ENCODE results near the gene NAIF1.

Gene NAIF1

DNA sequence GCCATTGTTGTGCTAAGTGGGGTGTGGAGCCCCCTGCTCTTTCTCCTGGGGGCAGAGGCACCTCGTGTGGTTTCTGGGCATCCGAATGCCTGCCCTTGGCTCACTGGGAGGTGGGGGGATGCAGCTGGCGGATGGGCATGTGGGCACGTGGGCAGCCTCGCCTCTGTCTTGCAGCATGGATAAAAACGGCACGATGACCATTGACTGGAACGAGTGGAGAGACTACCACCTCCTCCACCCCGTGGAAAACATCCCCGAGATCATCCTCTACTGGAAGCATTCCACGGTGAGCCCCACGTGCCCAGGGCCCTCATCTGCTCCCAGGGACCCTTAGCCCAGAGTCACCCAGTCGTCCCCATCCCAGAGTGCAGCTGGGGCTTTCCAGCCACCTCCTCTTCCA lies 35.1 kb upstream of the NAIF1 start:
- no peak for DNase-seq

DNA sequence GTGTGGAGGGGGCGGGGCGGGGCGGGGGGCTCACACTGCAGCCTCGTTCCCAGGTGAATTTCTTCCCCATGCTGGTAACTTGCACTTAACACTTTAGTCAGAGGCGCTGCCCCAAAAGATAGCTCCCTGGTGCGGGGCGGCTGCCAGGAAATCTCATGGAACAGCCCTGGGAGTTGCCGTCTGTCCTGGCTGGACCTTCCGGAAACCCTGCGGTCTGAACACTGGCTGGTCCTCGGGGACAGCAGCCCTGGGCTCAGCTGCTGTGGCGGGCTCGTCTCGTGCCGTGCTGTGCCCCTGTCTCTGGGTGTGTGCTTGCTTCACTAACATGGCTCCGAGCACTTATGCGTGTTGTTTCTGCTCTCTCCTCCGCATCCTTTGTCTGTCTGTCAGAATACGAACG lies 34.6 kb upstream of the NAIF1 start:
- no peak for DNase-seq

DNA sequence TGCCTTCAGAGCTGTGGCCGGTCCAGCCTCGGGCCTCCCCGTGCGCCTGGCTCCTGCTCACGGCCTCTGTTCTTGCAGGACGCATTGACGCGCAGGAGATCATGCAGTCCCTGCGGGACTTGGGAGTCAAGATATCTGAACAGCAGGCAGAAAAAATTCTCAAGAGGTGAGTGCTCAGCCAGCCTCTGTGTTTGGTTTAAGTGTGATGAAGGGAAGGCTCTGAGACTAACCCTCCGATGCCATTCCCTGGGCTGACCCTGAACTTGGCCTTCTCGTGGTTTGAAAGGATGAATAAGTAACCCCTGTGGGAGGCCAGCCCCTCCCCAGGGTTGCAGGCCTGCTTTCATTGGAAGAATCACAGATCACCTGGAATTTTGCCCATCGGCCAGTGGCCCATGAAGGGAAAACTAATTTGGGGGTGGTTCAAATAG lies 34.1 kb upstream of the NAIF1 start:
- DNase-seq = no peak

DNA sequence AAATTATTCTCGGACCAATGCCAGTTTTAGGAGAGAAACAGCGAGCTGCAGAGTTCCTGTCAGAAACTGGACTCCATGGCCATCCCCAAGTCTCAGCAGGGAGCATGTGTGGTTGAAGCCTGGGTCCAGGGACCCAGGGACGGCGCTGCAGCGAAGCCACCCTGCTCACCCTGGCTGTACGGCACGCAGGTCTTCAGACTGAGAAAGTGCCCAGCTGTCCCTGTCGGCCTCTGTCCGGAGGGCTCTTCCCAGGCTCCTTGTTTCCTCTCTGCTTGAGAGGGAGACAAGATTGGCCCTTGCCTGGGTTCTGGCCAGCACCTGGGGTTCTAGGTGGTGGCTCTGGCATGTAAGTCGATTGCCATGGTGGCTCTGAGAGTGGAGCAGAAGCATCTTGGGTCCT lies 33.5 kb upstream of the NAIF1 start:
- DNase-seq = no peak

DNA sequence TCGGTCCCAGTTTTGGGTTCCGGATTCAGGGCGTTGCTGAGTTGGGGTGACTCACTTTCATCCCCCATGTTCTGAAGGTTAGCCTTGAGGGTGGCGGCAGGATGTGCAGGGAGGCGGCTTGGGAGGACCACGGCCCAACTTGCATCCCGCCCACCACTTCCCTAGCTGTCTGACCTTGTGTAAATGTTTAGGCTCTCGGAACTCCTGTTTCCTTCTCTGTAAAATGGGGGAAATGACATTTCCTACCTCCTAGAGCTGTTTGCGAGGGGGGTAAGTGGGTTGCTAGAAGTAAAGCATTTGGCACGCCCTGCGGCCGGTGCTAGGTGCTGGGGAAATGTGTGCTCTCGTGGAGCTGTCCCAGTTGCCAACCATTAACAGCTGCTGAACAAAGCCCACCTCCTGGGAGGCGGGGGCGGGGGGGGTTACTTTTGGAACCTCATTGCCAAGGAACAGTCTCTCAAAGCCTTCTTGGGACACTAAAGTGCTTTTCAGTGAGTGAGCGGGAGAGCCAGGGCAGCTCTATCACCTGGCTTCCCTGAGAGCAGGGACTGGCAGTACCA lies 32.9 kb upstream of the NAIF1 start:
- no peak for DNase-seq

DNA sequence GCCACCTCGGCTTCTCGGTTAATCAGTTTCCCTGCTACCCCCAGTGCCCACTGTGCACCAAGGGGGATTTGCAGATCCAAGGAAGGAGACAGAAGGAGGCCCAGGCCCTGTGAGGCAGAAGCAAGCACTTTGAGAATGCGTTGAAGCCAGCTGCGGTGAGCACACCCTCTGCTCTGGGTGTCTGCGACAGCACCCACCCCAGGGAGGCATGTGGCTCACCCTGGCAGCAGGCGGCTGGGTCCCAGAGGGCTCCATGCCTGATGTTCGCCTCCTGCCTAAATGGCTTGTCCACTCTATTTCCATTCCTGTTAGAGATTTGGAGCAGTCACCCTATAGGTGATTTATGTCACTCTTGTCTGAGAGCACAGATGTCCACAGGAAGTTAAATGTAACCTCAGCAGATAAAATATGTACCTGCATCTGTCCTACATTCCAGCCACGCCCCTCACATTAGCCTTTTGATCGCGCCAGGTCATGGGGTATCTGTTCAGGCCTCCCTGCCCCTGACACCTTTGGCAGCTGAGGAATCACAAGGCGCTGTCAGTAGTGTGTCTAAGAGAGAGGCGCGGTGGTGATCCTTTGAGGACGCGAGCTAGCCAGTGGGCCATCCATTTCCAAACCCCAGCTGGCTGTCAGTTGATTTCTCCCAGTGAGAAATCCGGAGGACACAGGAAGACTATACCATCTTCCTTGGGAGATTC lies 32.3 kb upstream of the NAIF1 start:
- no peak for DNase-seq

DNA sequence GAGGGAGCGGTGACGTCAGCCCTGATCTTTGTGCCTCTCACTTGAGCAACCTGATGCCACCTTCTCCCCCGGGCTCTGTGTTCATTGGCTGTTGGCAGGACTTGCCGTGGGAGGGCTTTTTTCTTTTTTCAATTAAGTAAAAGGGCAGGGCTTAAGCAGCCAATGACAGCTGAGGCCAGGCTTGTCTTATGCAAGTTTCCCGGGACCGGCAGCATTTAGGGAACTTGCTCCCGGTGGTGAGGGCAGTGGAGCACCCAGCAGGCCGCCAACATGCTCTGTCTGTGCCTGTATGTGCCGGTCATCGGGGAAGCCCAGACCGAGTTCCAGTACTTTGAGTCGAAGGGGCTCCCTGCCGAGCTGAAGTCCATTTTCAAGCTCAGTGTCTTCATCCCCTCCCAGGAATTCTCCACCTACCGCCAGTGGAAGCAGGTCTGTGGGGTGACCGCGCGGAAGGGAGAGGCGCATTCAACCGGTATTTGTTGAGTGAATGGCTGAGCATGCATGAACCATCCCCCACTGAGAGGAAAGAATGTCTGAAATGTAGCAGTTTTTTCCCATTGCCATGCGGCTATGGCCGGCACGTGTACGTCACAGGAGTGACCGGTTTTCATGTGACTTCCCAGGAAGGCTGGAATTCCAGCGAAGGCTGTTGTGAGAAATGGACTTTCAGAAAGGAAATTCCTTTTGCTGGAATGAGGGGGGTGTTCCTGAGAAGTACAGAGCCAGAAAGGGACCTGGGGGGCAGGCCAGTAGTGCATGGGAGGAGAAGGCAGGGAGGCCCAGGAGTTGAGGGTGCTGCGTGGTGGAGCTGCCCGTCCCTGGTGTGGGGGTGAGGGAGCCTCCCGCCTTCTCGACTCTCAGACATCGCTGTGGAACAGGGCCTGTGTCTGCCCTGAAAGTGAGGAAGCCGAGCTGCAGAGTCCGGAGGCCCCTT lies 31.4 kb upstream of the NAIF1 start:
- DNase-seq = peak; percentile 99

DNA sequence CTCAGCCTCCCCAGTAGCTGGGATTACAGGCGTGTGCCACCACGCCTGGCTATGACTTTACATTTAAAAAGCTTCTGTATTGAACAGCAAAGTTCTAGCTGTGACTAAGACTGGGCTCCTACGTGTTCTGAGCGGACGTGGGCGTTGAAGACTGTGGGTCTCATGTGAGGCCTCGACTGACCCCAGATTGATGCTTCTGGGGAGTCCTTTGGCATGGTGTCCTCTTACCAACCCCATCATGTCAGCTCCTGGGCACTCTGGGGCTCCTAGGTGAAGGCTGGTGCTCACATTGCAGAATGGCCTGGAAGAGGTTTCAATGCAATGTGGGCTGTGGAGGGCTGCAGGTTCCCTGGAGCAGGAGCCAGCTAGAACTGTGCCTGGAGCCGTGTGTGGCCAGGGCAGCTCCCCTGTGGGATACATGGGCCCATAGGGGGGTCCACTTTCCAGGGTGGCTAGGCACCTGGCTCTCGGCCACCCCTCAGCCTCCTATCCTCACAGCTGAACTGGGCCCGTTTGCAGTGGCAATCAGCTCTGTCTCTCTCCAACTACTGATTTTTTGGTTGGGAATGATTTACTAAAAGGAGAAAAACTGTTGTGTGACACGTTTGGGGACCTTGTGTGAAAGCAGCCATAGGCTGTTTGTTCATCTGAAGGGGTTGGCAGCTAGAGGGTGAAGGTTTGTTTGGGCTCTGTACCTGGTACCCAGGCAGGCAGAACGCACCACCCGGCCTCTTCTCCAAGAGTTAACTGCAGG lies 30.6 kb upstream of the NAIF1 start:
- DNase-seq = no peak

DNA sequence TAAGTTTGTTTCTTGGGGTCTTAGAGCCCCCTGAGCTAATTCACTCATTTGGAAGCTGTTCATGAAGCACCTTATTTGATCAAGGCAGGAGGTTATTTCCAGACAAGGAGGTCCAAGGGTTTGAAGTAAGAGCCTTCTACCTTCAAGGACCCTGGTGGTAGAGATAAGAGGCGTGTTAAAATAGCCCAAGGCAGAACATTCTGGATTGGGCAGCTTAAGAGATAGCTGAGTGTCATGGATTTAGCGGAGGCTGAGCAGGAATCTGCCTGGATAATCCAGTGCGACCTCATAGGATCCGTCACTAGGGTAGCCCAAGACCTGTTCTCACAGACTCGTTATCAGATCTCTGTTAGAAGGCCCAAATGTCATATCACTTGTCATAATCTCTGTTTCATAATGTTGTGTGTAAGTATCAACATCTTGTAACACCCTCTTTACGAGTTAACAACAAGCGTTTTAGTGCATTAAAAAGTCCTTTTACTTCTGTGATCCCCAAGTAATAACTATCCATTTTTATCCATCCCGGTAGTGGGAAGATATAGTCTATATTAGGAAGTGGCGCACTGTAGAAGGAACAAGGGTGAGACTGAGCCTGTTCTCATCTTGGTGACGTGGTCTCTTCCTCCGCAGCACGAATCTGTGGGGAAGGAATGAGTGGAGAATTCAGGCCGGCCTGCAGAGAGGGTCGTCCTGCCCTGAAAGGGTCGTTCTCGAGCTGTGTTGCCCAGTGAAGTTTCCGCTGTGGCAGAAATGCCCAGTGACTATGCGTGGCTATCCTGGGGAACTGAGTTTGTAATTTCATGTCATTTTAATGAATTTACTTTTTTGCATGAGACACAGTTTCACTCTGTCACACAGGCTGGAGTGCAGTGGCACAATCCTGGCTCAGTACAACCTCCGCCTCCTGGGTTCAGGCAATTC lies 29.8 kb upstream of the NAIF1 start:
- no peak for DNase-seq

DNA sequence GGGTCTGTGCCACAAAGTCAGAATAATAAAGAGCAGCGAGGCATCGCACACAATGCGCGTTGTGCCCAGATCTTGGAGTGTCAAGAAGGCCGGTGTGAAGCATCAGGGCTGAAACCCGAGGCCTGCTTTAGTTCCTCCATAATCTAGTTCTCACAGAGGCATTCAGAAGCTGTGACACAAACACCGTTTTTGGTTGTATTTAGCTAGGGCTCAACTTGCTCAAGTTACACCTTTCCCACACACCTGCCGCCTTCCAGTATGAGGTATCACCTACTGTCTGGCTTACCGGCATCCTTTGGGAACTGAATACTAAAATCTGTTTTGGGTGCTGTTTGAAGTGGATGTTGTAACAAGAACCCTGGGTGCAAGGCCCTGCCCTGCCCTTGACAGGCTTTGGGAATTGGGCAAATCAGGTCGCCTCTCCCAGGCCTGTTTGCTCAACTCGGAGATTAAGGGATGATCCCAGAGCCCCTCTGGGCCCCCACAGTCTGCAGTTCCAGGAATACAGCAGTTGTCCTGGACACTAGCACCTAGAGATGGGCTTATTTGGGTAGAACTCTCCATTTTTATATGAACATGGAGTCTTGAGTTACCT lies 27.9 kb upstream of the NAIF1 start:
- DNase-seq = peak; percentile 49

DNA sequence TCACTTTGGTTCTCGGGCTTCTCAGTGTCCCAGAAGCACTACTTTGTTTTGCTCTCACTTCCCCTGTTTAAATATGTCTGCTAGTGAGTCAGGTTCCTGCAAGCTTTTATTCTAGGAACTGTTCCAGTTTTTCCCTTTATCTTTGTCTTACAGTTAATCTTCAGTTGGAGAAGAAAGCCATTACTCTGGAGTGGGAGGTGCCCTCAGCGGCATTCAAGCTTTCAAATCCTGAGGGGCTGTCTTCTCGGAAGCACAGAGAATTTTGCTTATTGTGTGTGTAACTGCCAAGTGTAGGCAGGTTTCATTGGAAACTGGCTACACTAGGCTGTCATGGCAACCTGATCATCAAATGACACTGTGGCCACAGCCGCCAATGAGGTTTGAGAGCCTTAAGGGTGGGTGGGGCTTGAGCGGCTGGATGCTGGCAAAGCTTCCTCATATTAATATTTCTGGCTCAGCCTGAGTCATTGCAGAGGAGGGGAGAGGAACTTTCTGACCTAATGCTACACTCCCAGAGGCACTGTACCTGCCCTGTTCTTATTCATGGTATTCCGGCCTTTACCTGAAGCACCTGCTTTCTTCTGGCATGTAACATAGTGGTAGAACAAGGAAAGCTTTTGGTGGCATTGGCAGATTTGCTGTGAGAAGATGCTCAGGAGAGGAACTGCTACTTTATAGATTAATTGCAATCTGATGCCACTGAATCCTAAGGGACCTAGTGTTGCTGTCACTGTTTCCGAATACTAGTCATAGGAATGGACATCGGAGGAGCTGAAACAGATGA lies 27.2 kb upstream of the NAIF1 start:
- DNase-seq = peak; percentile 96

DNA sequence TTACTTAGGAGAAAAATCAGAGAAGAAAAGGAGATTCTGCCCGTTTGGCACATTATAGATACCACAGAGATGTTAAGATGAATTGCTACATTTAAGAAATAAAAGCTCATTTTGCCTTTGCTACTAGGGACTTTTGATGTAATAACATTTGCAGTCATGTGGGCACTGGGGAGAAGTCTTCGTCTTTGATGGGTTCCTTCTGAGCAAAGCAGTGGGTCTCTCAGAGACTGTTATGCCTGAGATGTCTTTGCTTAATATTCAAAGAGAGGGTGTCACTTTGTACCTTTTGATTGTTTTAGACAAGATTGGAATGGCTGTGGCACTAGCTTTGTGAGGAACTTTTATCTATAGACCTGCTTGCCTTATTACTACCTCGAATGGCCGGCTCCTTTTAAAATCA lies 25.9 kb upstream of the NAIF1 start:
- DNase-seq = no peak

DNA sequence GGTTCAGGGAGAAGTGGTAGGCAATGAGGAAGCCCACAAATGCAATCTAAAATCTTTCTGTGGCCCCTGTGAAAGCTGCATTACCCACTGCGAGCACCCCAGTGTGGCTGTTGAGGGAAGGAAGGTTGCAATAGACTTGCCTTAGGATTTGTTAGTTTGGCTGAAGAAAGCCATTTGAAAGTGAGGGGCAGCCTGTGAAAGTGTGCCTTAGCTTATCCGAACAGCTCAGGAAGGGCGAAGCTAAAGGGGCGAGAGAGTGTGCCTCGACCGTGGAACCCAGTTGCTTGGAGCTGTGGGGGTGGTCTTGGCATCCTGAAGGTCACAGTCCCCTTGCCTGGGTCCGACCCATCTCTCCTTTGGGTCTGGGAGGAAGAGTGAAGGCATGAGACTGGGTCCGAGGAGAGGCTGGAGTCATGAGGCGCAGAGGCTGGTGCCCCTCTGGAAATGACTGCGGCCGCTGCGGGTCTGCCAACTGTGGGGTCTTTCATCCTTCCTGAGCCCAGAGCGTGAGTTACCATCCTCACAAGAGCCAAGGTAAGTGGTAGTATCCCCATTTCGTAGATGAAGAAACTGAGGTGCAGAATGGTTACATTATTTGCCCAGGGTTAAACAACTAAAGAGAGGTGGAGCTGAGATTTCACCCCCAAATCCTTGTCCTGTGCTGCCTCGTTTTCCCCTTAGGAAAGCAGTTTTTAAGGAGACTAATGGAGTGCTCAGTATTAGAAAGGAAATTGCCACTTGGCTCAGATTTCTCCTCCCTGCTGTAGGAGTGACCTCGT lies 25.3 kb upstream of the NAIF1 start:
- no peak for DNase-seq

DNA sequence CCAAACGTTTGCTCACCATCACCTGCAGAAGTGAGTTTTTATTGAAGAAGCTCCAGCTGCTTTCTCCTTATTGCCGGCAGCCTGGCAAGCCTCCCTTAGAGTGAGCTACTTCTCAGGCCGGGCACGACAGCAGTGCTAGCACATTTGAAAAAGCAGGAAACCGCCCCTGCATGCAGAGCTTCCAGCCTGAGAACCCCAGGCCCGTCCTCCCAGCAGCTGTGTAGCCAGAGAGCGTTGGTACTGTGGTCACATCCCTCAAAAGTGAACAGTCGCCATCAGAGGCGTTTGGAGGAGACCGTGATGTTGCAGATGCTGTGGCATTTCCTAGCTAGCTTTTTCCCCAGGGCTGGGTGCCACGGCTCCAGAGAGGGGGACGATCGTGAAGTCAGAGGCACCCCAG lies 24.5 kb upstream of the NAIF1 start:
- no peak for DNase-seq

DNA sequence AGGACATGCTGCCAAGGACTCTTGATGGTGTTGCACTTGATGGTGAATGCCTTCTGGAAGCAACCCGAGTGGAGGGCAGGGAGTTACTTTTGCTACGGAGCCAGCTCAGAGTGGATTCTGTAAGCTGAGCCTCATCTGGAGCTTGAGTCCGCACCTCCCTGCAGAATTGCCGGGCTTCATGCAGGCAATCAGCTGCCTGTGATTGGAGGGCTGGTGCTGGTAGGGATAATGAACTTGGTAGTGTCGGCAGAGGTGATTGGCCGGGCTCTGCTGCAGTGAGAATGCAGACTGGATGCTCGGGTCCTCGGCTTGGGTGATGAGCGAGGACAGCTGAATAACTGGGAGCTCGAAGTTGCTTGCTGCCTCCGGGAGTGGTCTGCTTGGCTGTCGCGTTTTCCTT lies 24.0 kb upstream of the NAIF1 start:
- DNase-seq = peak; percentile 78

DNA sequence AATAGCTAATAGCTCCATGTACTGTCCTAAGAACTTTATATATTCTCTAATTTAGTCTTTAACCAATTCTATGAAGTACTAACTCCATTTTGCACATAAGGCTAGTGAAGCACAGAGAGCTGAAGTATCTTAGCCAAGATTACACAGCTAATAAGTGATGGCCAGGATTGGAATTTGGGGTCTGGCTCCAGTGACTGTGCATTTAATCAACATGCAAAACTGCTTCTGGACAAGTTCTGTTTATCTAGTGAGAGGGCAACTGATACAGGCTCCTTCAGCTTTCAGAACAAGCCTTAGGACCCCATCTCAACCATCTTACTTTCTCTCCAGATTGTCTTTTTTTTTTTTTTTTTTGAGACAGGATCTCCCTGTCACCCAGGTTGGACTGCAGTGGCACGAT lies 22.2 kb upstream of the NAIF1 start:
- no peak for DNase-seq

DNA sequence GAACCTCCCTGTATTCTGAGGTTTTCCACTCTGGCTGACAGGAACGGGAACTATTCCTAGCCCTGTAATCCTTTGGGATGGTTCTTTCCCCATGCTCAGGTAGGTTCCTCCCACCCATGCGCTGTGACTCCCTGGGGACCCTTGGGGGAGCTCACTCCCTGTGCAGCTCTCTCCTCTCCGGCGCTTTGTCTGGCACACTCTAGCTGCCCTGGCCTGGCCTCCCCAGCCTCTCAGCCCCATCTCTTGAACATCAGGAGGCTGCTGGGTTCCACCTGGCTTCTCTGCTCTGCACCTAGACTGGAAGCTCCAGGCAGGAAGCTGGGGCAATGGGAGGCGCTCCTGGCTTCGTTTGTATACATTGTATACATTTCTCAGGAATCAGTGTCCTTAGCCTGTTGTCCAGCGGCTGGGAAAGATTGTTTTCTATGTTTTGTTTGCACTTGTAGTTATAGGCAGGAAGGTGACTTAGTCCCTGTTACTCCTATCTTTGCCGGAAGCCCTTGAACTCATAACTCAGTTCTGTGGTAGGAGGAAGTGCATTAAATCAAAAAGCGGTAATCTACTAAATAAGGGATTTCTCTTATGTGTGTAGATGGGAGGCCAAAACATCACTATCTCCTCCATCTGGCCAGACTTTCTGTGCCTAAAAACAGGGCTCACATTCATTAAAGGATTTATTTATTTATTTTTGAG lies 21.3 kb upstream of the NAIF1 start:
- no peak for DNase-seq

DNA sequence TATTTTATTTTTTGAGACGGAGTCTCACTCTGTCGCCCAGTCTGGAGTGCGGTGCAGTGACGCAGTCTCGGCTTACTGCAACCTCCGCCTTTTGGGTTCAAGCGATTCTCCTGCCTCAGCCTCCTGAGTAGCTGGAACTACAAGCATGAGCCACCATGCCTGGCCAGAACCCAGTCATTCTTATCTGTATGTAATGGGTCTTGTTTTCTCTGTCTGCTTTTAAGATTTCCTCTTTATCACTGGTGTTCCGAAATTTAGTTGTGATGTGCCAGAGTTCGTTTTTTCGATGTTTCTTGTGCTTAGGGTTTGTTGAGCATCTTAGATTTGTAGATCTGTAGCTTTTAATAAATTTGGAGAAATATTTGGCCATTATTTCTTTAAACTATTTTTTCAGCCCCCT lies 20.1 kb upstream of the NAIF1 start:
- DNase-seq = no peak

DNA sequence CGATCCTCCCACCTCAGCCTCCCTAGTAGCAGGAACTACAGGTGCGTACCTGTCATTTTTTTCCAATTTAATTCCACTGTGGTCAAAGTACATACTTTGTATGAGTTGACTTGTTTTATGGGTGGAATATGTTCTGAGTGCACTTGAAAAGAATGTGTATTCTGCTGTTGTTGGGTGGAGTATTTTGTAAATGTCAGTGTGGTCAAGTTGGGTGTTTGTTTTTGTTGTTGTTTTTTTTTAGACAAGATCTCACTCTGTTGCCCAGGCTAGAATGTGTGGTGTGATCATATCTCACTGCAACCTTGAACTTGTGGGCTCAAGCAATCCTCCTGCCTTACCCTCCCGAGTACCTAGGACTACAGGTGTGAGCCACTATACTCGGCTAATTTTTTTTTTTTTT lies 18.8 kb upstream of the NAIF1 start:
- DNase-seq = no peak
